Effector memory CD4-positive, alpha-beta T cell (primary cell): ENCODE results near the gene ERBB2.
"Not testable (repeated sequence)": the region's sequence is repeated elsewhere in the genome, so short reads cannot be mapped to it uniquely, and the experiment has no call there.

Source experiments
- DNase-seq, 3 donors: peaks; one replicate each; pipeline ENCODE4 v3.0.0-alpha.2; 2020
- H3K27ac ChIP-seq: 2 replicates; pipeline ENCODE4 v1.7.0; 2013; ENCODE audit warnings: mild to moderate bottlenecking, low read length, moderate library complexity; ENCODE audit not compliant: insufficient read depth, poor library complexity, severe bottlenecking
- H3K27me3 ChIP-seq: replicated peaks from 2 replicates; pipeline ENCODE4 v1.7.0; 2013; ENCODE audit warnings: mild to moderate bottlenecking, low read length; ENCODE audit not compliant: insufficient read depth, control insufficient read depth, poor library complexity, severe bottlenecking
- H3K36me3 ChIP-seq: 2 replicates; pipeline ENCODE4 v1.7.0; 2013; ENCODE audit warnings: mild to moderate bottlenecking, low read length, moderate library complexity; ENCODE audit not compliant: control insufficient read depth, insufficient read depth
- H3K4me1 ChIP-seq: 2 replicates; pipeline ENCODE4 v1.7.0; 2013; ENCODE audit warnings: low read length, mild to moderate bottlenecking; ENCODE audit not compliant: control insufficient read depth, insufficient read depth, poor library complexity, severe bottlenecking
- H3K4me3 ChIP-seq: 2 replicates; pipeline ENCODE4 v1.7.0; 2013; ENCODE audit warnings: low read length, low read depth, mild to moderate bottlenecking; ENCODE audit not compliant: insufficient read depth, poor library complexity, severe bottlenecking
- H3K9me3 ChIP-seq: 2 replicates; pipeline ENCODE4 v1.7.0; 2013; ENCODE audit warnings: mild to moderate bottlenecking, low read length, moderate library complexity; ENCODE audit not compliant: control insufficient read depth

The ERBB2 gene

GRCh38 chr17:39704821-39705551, 5.1 kb downstream of the ERBB2 start:
- DNase-seq = no peak
- Histone ChIP-seq H3K27me3 (peaks cover 19% of the 10 kb centered on the region), H3K4me3 (no peak overlapping the region), H3K4me1 (peaks cover 12% of the 10 kb centered on the region), H3K27ac (no peak overlapping the region), H3K9me3 (no peaks in the 10 kb centered on the region), H3K36me3 (no peaks in the 10 kb centered on the region)

- H3K9me3 ChIP-seq = no peaks in the 10 kb centered on the region
- peaks cover 10% of the 10 kb centered on the region for H3K27me3 ChIP-seq
- H3K4me1 ChIP-seq = peaks cover 10% of the 10 kb centered on the region
- H3K36me3 ChIP-seq = no peaks in the 10 kb centered on the region
- H3K27ac ChIP-seq = no peak overlapping the region
- H3K4me3 ChIP-seq = no peak overlapping the region
- DNase-seq = no peak
Measured at GRCh38 chr17:39705786-39706348, 6.0 kb downstream of the ERBB2 start.

- Histone ChIP-seq H3K27ac (no peak overlapping the region), H3K4me1 (peaks cover 10% of the 10 kb centered on the region), H3K9me3 (no peaks in the 10 kb centered on the region), H3K36me3 (no peaks in the 10 kb centered on the region), H3K4me3 (no peak overlapping the region), H3K27me3 (peaks cover 6% of the 10 kb centered on the region)
- DNase-seq = no peak
Measured at GRCh38 chr17:39706383-39706782, 6.5 kb downstream of the ERBB2 start.

- DNase-seq = no peak
- Histone ChIP-seq H3K4me3 (no peak overlapping the region), H3K36me3 (no peaks in the 10 kb centered on the region), H3K27ac (no peak overlapping the region), H3K9me3 (no peaks in the 10 kb centered on the region), H3K4me1 (peaks cover 10% of the 10 kb centered on the region), H3K27me3 (peaks cover under 1% of the 10 kb centered on the region)
Measured at GRCh38 chr17:39706921-39707337, 7.1 kb downstream of the ERBB2 start.

- Histone ChIP-seq H3K4me3 (no peak overlapping the region), H3K27me3 (no peaks in the 10 kb centered on the region), H3K9me3 (no peaks in the 10 kb centered on the region), H3K27ac (no peak overlapping the region), H3K4me1 (peaks cover 10% of the 10 kb centered on the region), H3K36me3 (no peaks in the 10 kb centered on the region)
- no peak for DNase-seq
Measured at GRCh38 chr17:39709319-39709997, 9.6 kb downstream of the ERBB2 start.

GRCh38 chr17:39709998-39710964, 10.4 kb downstream of the ERBB2 start:
- Histone ChIP-seq H3K4me3 (no peak overlapping the region), H3K9me3 (no peaks in the 10 kb centered on the region), H3K27ac (no peak overlapping the region), H3K36me3 (no peaks in the 10 kb centered on the region), H3K27me3 (no peaks in the 10 kb centered on the region), H3K4me1 (peaks cover 10% of the 10 kb centered on the region)
- DNase-seq = no peak

- not testable (repeated sequence) for H3K27me3 ChIP-seq, H3K9me3 ChIP-seq, H3K27ac ChIP-seq, H3K4me1 ChIP-seq, H3K4me3 ChIP-seq, DNase-seq, H3K36me3 ChIP-seq
Measured at GRCh38 chr17:39711071-39711470, 11.2 kb downstream of the ERBB2 start.

GRCh38 chr17:39711851-39712250, 12.0 kb downstream of the ERBB2 start:
- H3K9me3 ChIP-seq = no peaks in the 10 kb centered on the region
- no peak overlapping the region for H3K4me3 ChIP-seq
- no peak overlapping the region for H3K27ac ChIP-seq
- H3K4me1 ChIP-seq = peaks cover 7% of the 10 kb centered on the region
- no peaks in the 10 kb centered on the region for H3K27me3 ChIP-seq
- no peaks in the 10 kb centered on the region for H3K36me3 ChIP-seq
- no peak for DNase-seq

GRCh38 chr17:39714234-39714633, 14.4 kb downstream of the ERBB2 start:
- no peak for DNase-seq
- Histone ChIP-seq H3K36me3 (no peaks in the 10 kb centered on the region), H3K4me1 (no peaks in the 10 kb centered on the region), H3K9me3 (no peaks in the 10 kb centered on the region), H3K27ac (no peak overlapping the region), H3K27me3 (no peaks in the 10 kb centered on the region), H3K4me3 (no peak overlapping the region)
